ENCODE data around the gene TMEM255B.
"Not testable (repeated sequence)": the region's sequence is repeated elsewhere in the genome, so short reads cannot be mapped to it uniquely, and the experiment has no call there.

The TMEM255B gene

GRCh38 chr13:113735194-113735593 lies 23.8 kb upstream of the TMEM255B start:
- no peak for DNase-seq

- DNase-seq, result no peak
Measured at GRCh38 chr13:113735750-113736149, 23.3 kb upstream of the TMEM255B start.

GRCh38 chr13:113736258-113736731 lies 22.7 kb upstream of the TMEM255B start:
- no peak for DNase-seq

GRCh38 chr13:113737803-113738202 lies 21.2 kb upstream of the TMEM255B start:
- DNase-seq, result no peak

- no peak for DNase-seq
Measured at GRCh38 chr13:113739527-113740285, 19.3 kb upstream of the TMEM255B start.

- DNase-seq, result no peak
Measured at GRCh38 chr13:113740286-113740556, 18.8 kb upstream of the TMEM255B start.

GRCh38 chr13:113740661-113741060 lies 18.4 kb upstream of the TMEM255B start:
- DNase-seq, result no peak

- no peak for DNase-seq
Measured at GRCh38 chr13:113741191-113741668, 17.8 kb upstream of the TMEM255B start.

- peak; percentile 51 for DNase-seq
Measured at GRCh38 chr13:113742000-113742441, 17.0 kb upstream of the TMEM255B start.

- no peak for DNase-seq
Measured at GRCh38 chr13:113742445-113743120, 16.4 kb upstream of the TMEM255B start.

GRCh38 chr13:113743366-113744195 lies 15.4 kb upstream of the TMEM255B start:
- no peak for DNase-seq

GRCh38 chr13:113744197-113745000 lies 14.6 kb upstream of the TMEM255B start:
- DNase-seq, result no peak

GRCh38 chr13:113745059-113745458 lies 14.0 kb upstream of the TMEM255B start:
- DNase-seq, result no peak

GRCh38 chr13:113745500-113746142 lies 13.4 kb upstream of the TMEM255B start:
- not testable (repeated sequence) for DNase-seq

- no peak for DNase-seq
Measured at GRCh38 chr13:113746143-113746525, 12.9 kb upstream of the TMEM255B start.

- no peak for DNase-seq
Measured at GRCh38 chr13:113746671-113747070, 12.4 kb upstream of the TMEM255B start.

GRCh38 chr13:113747291-113747833 lies 11.7 kb upstream of the TMEM255B start:
- no peak for DNase-seq

- no peak for DNase-seq
Measured at GRCh38 chr13:113748101-113748861, 10.7 kb upstream of the TMEM255B start.

- no peak for DNase-seq
Measured at GRCh38 chr13:113748862-113749451, 10.1 kb upstream of the TMEM255B start.

GRCh38 chr13:113749507-113749906 lies 9.5 kb upstream of the TMEM255B start:
- DNase-seq, result no peak

- no peak for DNase-seq
Measured at GRCh38 chr13:113749967-113750366, 9.1 kb upstream of the TMEM255B start.
